HFFc6 (cell line): ENCODE data around the gene WARS2. TPM values are rescaled to one million over a fixed set of nuclear protein-coding genes. Genes with fewer than 3 reads are reported as not detected.

Experiments
- DNase-seq: peaks from one replicate; pipeline ENCODE4 v3.0.0-alpha.2; 2018
- H3K27ac Mint-ChIP-seq: 2 replicates; pipeline ENCODE4 v1.8.0; 2020; ENCODE audit warnings: mild to moderate bottlenecking, mixed read lengths
- H3K27me3 Mint-ChIP-seq: 2 replicates; pipeline ENCODE4 v1.8.0; 2021; ENCODE audit warnings: mild to moderate bottlenecking, moderate library complexity, mixed read lengths; ENCODE audit not compliant: insufficient read depth
- H3K36me3 Mint-ChIP-seq: 2 replicates; pipeline ENCODE4 v1.8.0; 2021; ENCODE audit warnings: low read depth, mixed read lengths
- H3K4me1 Mint-ChIP-seq: 2 replicates; pipeline ENCODE4 v1.8.0; 2020; ENCODE audit warnings: low read depth, mixed read lengths
- H3K4me3 Mint-ChIP-seq: 2 replicates; pipeline ENCODE4 v1.8.0; 2020; ENCODE audit warnings: mild to moderate bottlenecking, moderate library complexity, mixed read lengths
- H3K9me3 Mint-ChIP-seq: 2 replicates; pipeline ENCODE4 v1.8.0; 2020; ENCODE audit warnings: mild to moderate bottlenecking, mixed read lengths
- total RNA-seq, 6 experiments: library from RNA; stranded (reverse); fragmentation: NEBNext Ultra II Directional; extraction: Animal tissue kit (Norgen Biotek cat#: 25700); gene quantifications; 2 replicates in 1 of 6; 3 replicates in 5 of 6; pipeline ENCODE4 v1.2.3, GENCODE V29; 2021
- TF ChIP-seq, protein P1 (sequence below): fragments of 200-600 bp; sonication (generic); IDR thresholded peaks from 2 replicates; pipeline ENCODE4 v1.5.0; 2021; ENCODE audit warnings: antibody characterized with exemption, mild to moderate bottlenecking

The WARS2 gene
- total RNA-seq, 6 experiments from 2014 or later, result 10.5 to 14.8 (median 12.9) TPM

DNA sequence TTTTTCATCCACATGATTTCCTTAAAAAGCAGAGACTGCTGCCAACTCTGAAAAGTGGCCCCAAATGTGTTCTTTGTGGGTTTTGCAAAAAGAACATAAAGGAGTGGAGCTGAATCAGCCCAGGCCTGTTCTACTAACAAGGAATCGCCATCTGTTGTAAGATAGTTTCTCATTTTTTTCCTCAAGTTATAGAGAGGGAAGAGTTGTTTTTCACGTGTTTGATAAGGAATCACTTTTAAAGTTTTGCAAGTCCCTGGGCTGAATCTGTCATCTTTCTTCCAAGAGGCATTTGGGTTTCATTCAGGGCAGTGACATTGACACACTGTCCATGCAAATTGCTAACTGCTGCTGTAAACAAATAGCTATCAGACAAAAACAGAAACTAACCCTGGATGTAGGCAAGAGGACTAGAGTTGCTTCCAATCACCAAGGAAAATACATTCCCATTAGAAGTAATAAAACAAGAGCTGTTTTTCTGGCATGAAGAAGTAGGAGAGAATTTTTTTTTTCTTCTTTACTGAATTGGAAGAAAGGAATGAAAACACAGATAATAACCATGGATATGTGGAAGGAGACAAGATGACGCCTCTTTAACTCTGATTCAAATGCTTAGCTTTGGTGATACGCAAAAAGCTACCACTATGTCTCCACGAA, 93.5 kb downstream of the WARS2 start:
- Mint-ChIP-seq H3K4me1 (peaks cover 26% of the 10 kb centered on the region), H3K36me3 (peaks cover 5% of the 10 kb centered on the region; the same call in 1 of the 2 replicates), H3K27ac (peak overlapping the region; percentile 85), H3K4me3 (peak overlapping the region; percentile 74), H3K9me3 (no peaks in the 10 kb centered on the region), H3K27me3 (peaks cover 2% of the 10 kb centered on the region)
- TF ChIP-seq, protein P1, sequence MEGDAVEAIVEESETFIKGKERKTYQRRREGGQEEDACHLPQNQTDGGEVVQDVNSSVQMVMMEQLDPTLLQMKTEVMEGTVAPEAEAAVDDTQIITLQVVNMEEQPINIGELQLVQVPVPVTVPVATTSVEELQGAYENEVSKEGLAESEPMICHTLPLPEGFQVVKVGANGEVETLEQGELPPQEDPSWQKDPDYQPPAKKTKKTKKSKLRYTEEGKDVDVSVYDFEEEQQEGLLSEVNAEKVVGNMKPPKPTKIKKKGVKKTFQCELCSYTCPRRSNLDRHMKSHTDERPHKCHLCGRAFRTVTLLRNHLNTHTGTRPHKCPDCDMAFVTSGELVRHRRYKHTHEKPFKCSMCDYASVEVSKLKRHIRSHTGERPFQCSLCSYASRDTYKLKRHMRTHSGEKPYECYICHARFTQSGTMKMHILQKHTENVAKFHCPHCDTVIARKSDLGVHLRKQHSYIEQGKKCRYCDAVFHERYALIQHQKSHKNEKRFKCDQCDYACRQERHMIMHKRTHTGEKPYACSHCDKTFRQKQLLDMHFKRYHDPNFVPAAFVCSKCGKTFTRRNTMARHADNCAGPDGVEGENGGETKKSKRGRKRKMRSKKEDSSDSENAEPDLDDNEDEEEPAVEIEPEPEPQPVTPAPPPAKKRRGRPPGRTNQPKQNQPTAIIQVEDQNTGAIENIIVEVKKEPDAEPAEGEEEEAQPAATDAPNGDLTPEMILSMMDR, result no peak
- DNase-seq, result no peak

DNA sequence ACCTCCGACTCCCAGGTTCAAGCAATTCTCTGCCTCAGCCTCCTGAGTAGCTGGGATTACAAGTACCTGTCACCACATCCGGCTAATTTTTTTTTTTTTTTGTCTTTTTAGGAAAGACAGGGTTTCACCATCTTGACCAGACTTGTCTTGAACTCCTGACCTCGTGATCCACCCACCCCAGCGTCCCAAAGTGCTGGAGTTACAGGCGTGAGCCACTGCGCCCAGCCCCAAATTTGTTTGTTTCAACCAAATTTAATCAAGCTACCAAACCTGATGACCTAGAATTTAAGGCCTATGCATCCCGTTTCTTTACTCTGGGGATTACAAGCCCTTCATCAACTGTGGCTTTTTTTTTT, 94.0 kb downstream of the WARS2 start:
- H3K9me3 Mint-ChIP-seq, result no peaks in the 10 kb centered on the region
- peaks cover 5% of the 10 kb centered on the region; the same call in 1 of the 2 replicates for H3K36me3 Mint-ChIP-seq
- peaks cover 2% of the 10 kb centered on the region for H3K27me3 Mint-ChIP-seq
- peak overlapping the region; percentile 85 for H3K27ac Mint-ChIP-seq
- TF ChIP-seq, protein P1, result no peak
- H3K4me3 Mint-ChIP-seq, result peak overlapping the region; percentile 74; the same call in 1 of the 2 replicates
- H3K4me1 Mint-ChIP-seq, result peaks cover 26% of the 10 kb centered on the region
- no peak for DNase-seq

DNA sequence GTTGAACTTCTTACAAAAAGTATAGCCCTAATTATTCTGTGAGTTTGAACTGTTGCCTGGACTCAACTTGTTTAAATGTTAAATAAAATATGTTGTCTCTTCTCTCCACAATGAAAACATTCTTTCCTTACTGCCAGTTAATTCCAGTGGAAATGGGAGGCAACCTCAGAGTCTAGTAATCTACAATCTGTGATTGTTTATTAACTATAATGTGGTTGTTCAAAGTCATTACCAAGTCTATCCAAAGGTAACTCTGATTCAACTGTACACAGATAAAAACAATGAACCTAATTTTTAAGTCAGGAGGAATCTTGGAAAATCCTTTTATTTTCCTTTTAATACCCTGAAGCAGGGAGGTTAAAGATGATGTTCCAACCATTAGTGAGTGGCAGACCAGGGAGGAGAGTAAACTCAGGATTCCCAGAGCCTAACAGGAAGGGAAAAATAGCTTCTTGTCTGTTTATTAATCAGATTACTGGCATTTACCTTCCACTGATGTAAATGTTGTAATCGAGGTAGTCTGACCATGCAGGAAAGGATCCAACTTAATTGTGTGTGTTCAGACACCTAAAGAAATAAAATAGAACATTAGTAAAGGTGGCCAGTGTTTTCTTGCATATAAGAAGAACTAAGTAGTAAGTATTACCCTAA, 95.2 kb downstream of the WARS2 start:
- no peak for DNase-seq
- H3K9me3 Mint-ChIP-seq, result no peaks in the 10 kb centered on the region
- H3K4me1 Mint-ChIP-seq, result peaks cover 36% of the 10 kb centered on the region
- peaks cover 5% of the 10 kb centered on the region; the same call in 1 of the 2 replicates for H3K36me3 Mint-ChIP-seq
- TF ChIP-seq, protein P1, result no peak
- no peak overlapping the region for H3K4me3 Mint-ChIP-seq
- peaks cover 2% of the 10 kb centered on the region for H3K27me3 Mint-ChIP-seq
- H3K27ac Mint-ChIP-seq, result no peak overlapping the region

DNA sequence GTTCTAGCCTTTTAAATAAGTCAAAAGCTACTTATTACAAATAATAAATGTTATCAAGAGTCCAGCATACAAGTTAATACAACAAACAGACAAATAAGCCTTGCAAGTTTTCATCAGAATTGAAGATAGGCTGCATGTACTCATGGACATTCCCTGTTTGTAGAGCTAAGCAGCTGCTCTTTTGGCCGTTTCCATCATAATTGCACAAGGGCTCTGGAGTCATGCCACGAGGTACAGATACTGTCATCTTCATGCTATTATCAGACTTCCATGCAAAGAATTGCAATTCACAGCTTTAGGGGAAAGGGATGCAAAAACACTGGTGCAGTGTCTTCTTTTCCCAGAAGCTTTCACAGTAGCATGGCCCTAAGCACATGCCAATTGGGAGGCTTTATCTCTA, 99.5 kb downstream of the WARS2 start:
- DNase-seq, result peak; percentile 8
- Mint-ChIP-seq H3K4me1 (peaks cover 15% of the 10 kb centered on the region), H3K4me3 (no peak overlapping the region), H3K9me3 (no peaks in the 10 kb centered on the region), H3K27ac (no peak overlapping the region), H3K27me3 (peaks cover 2% of the 10 kb centered on the region), H3K36me3 (peaks cover 5% of the 10 kb centered on the region; the same call in 1 of the 2 replicates)
- TF ChIP-seq, protein P1, result no peak

DNA sequence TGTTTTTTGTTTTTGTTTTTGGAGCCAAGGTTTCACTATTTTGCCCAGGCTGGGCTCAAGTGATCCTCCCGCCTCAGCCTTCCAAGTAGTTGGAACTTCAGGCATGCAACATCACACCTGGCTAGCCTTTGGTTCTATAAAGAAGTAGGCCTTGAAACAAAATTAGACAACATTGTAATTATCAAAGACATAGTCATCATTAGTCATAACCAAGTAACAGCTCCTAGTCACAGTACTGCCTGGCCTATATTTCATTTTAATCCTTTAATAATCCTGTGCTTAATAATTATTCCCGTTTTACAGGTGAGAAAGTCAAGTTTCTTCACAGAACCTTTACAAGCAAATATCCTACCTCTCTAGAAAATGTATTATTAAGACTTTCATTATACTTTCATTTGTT, 100.0 kb downstream of the WARS2 start:
- peaks cover 2% of the 10 kb centered on the region for H3K27me3 Mint-ChIP-seq
- peaks cover 5% of the 10 kb centered on the region; the same call in 1 of the 2 replicates for H3K36me3 Mint-ChIP-seq
- H3K4me3 Mint-ChIP-seq, result no peak overlapping the region
- DNase-seq, result no peak
- no peaks in the 10 kb centered on the region for H3K9me3 Mint-ChIP-seq
- peaks cover 11% of the 10 kb centered on the region; the same call in 1 of the 2 replicates for H3K4me1 Mint-ChIP-seq
- H3K27ac Mint-ChIP-seq, result no peak overlapping the region
- TF ChIP-seq, protein P1, result no peak
